LNCAP (cell line): ENCODE data around the gene LDLRAD3.
A peak's percentile ranks its signal among the peaks of the same experiment; 100 is the strongest.

Experiments
- TF ChIP-seq, protein P1 (sequence below): fragments of 450-650 bp; IDR thresholded peaks from 2 replicates; pipeline ENCODE4 v1.5.1; 2017; ENCODE audit warnings: mild to moderate bottlenecking

The LDLRAD3 gene

DNA sequence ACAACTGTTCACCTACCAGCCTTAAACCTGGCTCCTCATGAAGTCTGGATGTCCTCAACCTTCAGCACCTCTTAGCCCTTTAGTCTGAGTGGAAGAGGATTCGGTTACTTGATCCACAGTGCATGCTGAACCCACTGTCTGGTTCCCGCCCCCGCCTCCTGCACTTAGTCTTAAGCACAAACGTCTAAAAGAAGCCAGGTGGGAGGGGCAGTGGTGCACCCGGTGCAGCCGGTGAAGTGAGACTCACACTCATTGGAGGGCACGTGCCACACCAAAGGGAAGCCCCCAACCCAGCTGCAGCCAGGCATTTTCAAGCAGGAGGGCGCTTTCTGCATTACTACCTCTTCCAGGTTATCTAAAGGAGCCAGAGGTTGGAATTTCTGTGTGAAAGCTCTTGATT lies 198.6 kb downstream of the LDLRAD3 start:
- TF ChIP-seq, protein P1, sequence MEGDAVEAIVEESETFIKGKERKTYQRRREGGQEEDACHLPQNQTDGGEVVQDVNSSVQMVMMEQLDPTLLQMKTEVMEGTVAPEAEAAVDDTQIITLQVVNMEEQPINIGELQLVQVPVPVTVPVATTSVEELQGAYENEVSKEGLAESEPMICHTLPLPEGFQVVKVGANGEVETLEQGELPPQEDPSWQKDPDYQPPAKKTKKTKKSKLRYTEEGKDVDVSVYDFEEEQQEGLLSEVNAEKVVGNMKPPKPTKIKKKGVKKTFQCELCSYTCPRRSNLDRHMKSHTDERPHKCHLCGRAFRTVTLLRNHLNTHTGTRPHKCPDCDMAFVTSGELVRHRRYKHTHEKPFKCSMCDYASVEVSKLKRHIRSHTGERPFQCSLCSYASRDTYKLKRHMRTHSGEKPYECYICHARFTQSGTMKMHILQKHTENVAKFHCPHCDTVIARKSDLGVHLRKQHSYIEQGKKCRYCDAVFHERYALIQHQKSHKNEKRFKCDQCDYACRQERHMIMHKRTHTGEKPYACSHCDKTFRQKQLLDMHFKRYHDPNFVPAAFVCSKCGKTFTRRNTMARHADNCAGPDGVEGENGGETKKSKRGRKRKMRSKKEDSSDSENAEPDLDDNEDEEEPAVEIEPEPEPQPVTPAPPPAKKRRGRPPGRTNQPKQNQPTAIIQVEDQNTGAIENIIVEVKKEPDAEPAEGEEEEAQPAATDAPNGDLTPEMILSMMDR = no peak

DNA sequence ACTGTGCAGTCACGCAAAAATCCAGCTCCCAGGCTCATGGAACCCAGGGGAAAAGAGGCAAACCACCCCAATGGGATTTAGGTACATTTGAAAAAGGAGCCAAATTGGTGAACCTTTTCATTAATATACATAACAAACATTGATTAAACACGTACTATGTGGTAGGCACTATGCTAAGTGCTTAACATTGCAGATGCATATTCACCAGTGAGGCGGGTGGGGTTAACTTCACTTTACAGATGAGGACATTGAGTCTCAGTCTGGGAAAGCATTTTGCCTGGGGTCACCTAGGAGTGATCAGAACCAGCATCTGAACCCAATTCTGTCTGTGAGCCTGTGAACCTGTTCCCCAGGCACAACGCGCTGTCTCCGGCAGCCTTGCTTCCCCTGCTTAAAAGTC lies 199.0 kb downstream of the LDLRAD3 start:
- TF ChIP-seq, protein P1 = no peak

DNA sequence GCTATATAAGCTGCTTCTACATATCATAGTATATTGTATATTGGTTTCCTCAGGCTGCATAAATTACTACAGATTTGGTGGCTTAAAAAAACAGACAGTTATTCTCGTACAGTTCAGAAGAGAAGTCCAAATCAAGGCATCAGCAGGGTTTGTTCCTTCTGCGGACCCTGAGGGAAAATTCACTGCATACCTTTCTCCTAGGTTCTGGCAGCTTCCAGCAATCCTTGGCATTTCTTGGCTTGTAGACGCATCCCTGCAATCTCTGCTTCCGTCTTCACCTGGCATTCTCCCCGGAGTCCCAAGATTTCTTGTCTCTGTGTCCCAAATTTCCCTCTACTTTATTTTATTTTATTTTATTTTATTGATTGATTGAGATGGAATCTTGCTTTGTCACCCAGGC lies 202.6 kb downstream of the LDLRAD3 start:
- TF ChIP-seq, protein P1 = no peak

DNA sequence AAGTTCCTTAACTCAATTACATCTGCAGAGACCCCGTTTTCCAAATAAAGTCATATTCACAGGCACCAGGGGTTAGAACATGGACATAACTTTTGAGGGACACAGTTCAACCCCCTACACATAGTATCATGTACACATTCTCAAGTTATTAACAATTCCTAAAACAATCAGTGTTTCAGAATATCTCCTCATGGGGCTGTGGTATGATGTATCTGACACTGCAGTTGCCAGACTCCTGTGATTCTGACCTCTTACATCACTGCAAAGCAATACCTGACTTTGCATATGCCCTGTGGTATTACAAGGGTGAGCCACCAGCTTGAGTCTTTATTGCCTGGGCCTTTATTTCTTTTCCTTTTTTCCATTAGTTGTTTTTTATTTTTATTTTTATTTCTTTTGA lies 203.6 kb downstream of the LDLRAD3 start:
- TF ChIP-seq, protein P1 = no peak

DNA sequence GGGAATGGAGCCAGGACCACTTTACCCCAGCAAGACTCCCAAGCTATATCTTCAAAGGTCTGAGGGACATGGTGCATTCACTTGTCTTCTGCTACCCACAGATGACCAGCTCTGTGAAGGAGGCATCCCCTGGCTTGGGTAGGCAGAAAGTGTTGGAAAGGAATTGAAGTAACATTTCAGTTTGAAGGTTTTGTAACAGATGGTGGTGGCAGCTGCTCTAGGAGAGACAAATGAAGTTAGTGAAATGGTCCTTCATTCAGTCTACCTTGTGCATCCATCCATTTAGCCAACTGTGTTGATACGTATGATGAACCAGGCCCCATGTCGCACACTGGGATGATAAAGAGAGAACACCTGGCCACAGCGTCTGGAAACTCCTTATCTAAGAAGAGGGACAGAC lies 204.8 kb downstream of the LDLRAD3 start:
- TF ChIP-seq, protein P1 = no peak

DNA sequence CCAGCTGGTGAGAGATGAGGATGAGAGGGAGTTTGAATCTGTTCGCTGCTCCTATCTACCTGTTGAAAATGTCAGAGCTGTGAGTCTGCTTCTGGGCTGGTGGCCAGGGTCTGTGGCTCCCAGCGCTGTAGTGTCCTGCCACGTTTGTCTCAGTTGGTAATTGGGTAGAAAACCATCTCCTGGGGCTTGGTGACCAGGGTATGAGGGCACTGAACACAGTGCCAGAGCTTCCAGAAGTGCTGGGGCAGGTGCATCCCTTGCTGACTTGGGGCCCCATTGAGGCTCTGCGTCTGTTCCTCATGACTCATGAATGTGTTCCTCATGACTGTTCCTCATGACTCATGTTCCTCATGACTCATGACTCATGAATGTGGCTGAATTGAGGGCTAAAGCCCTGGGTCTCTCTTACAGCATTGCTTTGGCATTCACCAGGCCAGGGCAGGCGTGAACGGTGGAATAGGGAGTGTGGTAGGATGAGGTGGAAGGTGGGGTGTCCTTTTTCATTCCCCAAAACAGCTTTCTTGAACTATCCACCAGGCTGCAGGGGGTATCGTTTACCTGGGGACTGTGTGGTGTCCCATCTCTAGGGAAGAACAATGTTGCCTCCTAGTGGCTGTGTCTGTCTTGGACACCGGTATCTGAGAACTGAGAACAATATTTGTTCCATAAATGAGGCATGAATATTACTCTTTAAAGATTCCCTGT lies 205.8 kb downstream of the LDLRAD3 start:
- TF ChIP-seq, protein P1 = peak; percentile 71

DNA sequence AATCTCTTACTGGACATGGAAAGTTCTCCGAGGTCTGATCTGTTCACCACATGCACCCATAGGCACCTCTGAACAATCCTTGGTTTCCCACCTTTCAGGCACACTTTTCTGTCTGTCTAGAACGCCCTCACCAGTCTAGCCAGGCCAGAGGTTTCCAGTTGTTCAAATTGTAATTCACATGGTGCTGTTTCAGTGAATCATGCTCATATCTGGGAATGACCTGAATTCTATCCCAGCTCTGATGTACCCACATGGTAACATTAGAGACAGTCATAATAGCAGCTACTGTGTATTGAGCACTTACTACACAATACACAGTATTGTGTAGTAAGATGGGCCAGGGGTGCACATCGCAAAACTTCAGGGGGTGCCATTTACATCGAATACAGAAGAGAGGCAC lies 207.1 kb downstream of the LDLRAD3 start:
- TF ChIP-seq, protein P1 = no peak
